Esophagus squamous epithelium (tissue), 5 donors: ENCODE results near the gene PLXDC2. TPM values are rescaled to one million over a fixed set of nuclear protein-coding genes. Genes with fewer than 3 reads are reported as not detected.
A peak's percentile ranks its signal among the peaks of the same experiment; 100 is the strongest.

Source experiments
- DNase-seq: peaks from one replicate; lab custom pipeline; 2025; lab: John Stamatoyannopoulos, UW
- H3K27ac ChIP-seq, 4 donors: fragments of 200-600 bp; sonication (generic); one replicate each; pipeline ENCODE4 v1.5.1; 2016 to 2019; ENCODE audit warnings: mild to moderate bottlenecking in 1 of 4
- H3K27me3 ChIP-seq, 4 donors: fragments of 200-600 bp; sonication (generic); 1 replicate in 3 of 4; 2 replicates in 1 of 4; pipeline versions ENCODE4 v1.5.1 to v1.6.0; 2017 to 2021; ENCODE audit warnings: antibody characterized with exemption in 1 of 4
- H3K36me3 ChIP-seq, 3 donors: fragments of 200-600 bp; sonication (generic); one replicate each; pipeline ENCODE4 v1.5.1; 2016 to 2019
- H3K4me1 ChIP-seq, 3 donors: fragments of 200-600 bp; sonication (generic); one replicate each; pipeline ENCODE4 v1.5.1; 2017 to 2019
- H3K4me3 ChIP-seq, 4 donors: fragments of 200-600 bp; sonication (generic); 1 replicate in 3 of 4; 2 replicates in 1 of 4; pipeline ENCODE4 v1.5.1; 2016 to 2019; ENCODE audit warnings: mild to moderate bottlenecking in 2 of 4, moderate library complexity in 1 of 4
- H3K9me3 ChIP-seq, 3 donors: fragments of 200-600 bp; sonication (generic); one replicate each; pipeline ENCODE4 v1.5.1; 2016 to 2019
- POLR2A ChIP-seq, 4 donors: fragments of 450-650 bp; IDR thresholded peaks; one replicate each; pipeline ENCODE4 v1.6.1; 2017; ENCODE audit warnings: antibody characterized with exemption in 4 of 4, mild to moderate bottlenecking in 4 of 4, moderate library complexity in 3 of 4
- WGBS, 2 donors: methylation state at CpG; one replicate each; pipeline ENCODE4 v1.1.5; 2018; 5-methylcytosine and 5-hydroxymethylcytosine counted together
- intact Hi-C: fragments of 100-400 bp; cut with DNase I; formaldehyde crosslinking; loops from one replicate; pipeline ENCODE4 v1.15.0; 2022
- total RNA-seq, 4 donors: library from RNA; depleted of rRNA; stranded (reverse); fragments of >200 nt; gene quantifications; one replicate each; pipeline ENCODE4 v1.1.0, GENCODE V29; 2016
- TF ChIP-seq, protein P1 (sequence below), 6 experiments: fragments of 450-650 bp in 4 of 6; fragments of 200-600 bp in 2 of 6; sonication (generic) in 2 of 6; IDR thresholded peaks; one replicate each; pipeline ENCODE4 v1.5.1; 2016 to 2019; ENCODE audit warnings: antibody characterized with exemption in 6 of 6, mild to moderate bottlenecking in 4 of 6, moderate library complexity in 4 of 6
- donor health status: DM: yes; HTN: yes; CAD: no.

Gene PLXDC2
- total RNA-seq, 4 donors from 2014 or later = 22.4 to 50.4 (median 36.9) TPM

DNA sequence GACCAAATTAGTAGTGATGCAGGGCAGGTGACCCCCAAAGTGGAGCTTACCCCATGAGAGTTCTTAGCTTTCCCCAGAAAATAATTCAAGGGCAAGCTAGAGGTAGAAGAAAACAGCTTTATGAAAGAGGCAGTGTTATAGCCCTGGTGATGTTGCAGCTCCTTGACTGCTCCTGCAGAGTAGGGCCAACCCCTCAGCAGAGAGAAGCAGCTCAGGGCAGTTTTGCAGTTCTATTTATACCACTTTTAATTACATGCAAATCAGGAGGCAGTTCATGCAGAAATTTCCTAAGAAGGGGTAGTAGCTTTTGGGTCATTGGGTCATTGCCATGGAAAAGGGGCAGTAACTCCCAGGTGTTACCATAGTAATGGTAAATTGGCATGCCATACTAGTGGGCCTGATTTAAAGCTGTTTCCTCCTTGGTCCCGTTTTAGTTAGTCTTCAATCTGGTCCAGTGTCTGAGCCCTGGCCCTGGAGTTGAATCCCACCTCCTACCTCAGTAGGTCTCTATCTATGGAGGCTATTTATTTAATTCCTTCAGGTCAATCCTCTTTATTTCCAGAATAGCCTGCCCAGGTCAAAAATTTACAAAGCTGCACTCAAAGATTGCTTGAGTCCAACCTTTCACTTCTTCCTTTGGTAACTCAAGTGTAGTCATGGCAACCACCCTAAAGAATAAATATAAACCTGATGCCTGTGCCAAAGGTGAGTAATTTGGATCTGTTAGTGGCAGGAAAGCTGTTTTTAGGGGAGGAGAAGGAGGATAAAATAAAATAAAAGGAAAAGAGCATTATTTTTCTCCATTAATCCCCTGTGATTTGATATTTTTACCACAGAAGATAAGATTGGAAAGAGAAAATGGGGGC lies 29.5 kb downstream of the PLXDC2 start:
- WGBS, 2 donors = 55 to 64% methylated on average over 1 of the region's 1 CpG
- Histone ChIP-seq H3K4me3 (no peak overlapping the region), H3K36me3 (no peaks in the 10 kb centered on the region), H3K27ac (no peak overlapping the region), H3K9me3 (no peaks in the 10 kb centered on the region), H3K4me1 (peaks cover 0 to 25% (median 0%) of the 10 kb centered on the region in 3 donors), H3K27me3 (no peaks in the 10 kb centered on the region)
- TF ChIP-seq POLR2A (IDR thresholded peaks at IDR 0.05) = no peak
- TF ChIP-seq, protein P1, sequence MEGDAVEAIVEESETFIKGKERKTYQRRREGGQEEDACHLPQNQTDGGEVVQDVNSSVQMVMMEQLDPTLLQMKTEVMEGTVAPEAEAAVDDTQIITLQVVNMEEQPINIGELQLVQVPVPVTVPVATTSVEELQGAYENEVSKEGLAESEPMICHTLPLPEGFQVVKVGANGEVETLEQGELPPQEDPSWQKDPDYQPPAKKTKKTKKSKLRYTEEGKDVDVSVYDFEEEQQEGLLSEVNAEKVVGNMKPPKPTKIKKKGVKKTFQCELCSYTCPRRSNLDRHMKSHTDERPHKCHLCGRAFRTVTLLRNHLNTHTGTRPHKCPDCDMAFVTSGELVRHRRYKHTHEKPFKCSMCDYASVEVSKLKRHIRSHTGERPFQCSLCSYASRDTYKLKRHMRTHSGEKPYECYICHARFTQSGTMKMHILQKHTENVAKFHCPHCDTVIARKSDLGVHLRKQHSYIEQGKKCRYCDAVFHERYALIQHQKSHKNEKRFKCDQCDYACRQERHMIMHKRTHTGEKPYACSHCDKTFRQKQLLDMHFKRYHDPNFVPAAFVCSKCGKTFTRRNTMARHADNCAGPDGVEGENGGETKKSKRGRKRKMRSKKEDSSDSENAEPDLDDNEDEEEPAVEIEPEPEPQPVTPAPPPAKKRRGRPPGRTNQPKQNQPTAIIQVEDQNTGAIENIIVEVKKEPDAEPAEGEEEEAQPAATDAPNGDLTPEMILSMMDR (IDR thresholded peaks at IDR 0.05) = no peak
- intact Hi-C loops = no loop called here
- DNase-seq = no peak

DNA sequence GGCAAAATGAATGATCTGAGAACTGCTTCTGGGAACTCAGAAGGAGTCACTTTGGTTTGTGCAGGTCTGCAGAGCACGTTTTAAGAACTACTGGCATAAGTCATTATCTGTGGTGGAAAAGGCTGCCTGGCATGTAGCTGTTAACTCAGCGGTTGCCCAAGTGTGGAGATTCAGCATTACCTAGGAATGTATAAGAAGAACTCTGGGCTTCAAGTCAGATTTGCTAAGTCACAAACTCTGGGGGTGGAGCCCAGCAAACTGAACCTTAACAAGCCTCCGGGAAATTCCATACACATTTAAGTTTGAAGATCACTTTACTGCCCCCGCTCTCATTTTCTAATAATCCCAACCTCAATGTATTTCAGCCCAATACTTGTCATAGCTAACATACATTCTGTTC lies 31.1 kb downstream of the PLXDC2 start:
- Histone ChIP-seq H3K4me1 (peaks cover 0 to 25% (median 0%) of the 10 kb centered on the region in 3 donors), H3K4me3 (no peak overlapping the region), H3K27me3 (no peaks in the 10 kb centered on the region), H3K9me3 (no peaks in the 10 kb centered on the region), H3K27ac (peak overlapping the region in 2 of 4 donors; percentile 1 to 35), H3K36me3 (no peaks in the 10 kb centered on the region)
- WGBS, 2 donors = 20 to 53% methylated on average over 4 of the region's 4 CpGs
- TF ChIP-seq POLR2A (IDR thresholded peaks at IDR 0.05) = no peak
- TF ChIP-seq, protein P1 (IDR thresholded peaks at IDR 0.05) = no peak
- intact Hi-C loops = no loop called here
- no peak for DNase-seq

DNA sequence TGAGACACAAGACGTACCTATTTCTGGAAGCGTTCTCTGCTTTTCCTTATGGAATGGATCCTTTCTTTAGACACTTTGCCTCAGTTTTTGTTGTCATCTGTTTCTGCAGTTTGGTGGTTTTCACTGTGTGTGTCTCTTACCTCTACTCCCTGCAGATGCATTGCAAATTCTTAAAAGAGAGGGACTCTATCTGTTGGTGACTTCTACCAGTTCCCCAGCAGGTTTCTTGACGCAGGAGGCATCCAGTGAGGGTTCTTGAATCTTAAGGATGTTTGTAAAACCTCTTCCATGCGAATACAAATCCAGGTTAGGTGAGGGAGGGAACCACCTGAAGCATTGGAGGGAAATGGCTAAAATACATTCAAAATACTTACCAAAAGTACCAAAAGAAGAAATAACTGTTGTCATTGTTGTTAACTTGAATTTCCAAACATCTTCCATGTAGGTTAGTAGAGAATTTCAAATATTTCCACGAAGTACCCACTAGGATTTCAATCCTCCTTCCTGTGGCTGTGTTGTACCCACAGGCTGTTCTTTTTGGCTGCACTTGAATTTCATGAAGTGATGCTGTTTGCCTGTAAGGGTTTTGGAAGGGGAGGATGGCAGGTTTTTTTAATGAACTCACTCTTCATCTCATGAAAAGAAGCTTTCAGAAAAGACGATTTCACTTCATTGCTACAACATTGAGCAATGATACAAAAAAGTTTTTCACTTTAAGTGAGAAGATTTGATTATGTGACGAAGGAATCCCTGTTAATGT lies 32.2 kb downstream of the PLXDC2 start:
- no peak for DNase-seq
- no peak for TF ChIP-seq POLR2A (IDR thresholded peaks at IDR 0.05)
- TF ChIP-seq, protein P1 (IDR thresholded peaks at IDR 0.05) = no peak
- Histone ChIP-seq H3K4me3 (no peak overlapping the region), H3K4me1 (peaks cover 0 to 25% (median 0%) of the 10 kb centered on the region in 3 donors), H3K36me3 (no peaks in the 10 kb centered on the region), H3K27ac (no peak overlapping the region), H3K9me3 (no peaks in the 10 kb centered on the region), H3K27me3 (no peaks in the 10 kb centered on the region)
- intact Hi-C loops = no loop called here
- WGBS, 2 donors = 67% methylated on average over 7 of the region's 7 CpGs

DNA sequence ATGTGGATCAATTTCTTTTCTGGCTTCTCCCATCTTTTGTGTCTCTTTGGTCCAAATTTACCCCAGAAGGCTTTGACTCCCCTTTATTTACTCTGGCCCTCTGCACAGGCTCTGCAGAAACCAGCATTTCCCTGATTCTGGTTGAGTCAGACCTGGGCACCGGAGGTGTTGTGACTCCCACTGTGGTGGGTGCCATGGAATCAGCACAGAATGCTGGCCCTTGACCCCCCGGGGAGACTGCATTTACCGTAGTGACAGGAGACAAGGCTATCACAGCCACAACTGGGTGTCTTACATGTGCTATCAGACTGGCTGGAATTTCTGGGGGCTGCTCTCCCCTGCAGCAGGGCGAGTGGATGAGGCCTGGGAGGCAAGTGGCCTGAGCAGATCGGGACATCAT lies 37.6 kb downstream of the PLXDC2 start:
- TF ChIP-seq POLR2A (IDR thresholded peaks at IDR 0.05) = no peak
- TF ChIP-seq, protein P1 (IDR thresholded peaks at IDR 0.05) = no peak
- no peak for DNase-seq
- Histone ChIP-seq H3K36me3 (no peaks in the 10 kb centered on the region), H3K4me3 (no peak overlapping the region), H3K4me1 (no peaks in the 10 kb centered on the region), H3K9me3 (no peaks in the 10 kb centered on the region), H3K27ac (no peak overlapping the region), H3K27me3 (no peaks in the 10 kb centered on the region)
- WGBS, 2 donors = 61 to 66% methylated on average over 4 to 5 of the region's 5 CpGs
- intact Hi-C loops = no loop called here

DNA sequence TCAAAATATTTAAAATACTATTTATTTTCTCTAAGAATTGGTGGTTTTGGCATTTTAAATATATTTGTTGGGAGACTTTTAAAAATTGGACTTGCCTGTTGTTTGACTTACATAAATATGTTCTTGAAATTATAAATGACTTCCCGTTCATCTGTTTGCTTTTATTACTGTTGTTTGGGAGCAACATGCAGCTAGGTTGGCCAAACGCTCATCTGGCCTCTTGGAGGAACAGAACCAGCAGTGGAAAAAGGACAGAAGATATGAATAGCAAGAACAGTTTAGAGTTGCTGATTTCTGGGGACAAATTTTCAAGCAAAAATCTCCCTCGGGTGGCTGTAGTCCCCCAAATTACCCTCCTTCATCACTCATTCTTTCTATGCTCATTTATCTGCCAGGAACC lies 41.6 kb downstream of the PLXDC2 start:
- H3K36me3 ChIP-seq = no peaks in the 10 kb centered on the region
- no peaks in the 10 kb centered on the region for H3K4me1 ChIP-seq
- H3K4me3 ChIP-seq = no peak overlapping the region
- intact Hi-C loops = no loop called here
- H3K27ac ChIP-seq = no peak overlapping the region
- 66 to 81% methylated on average over 3 of the region's 3 CpGs for WGBS, 2 donors
- no peaks in the 10 kb centered on the region for H3K9me3 ChIP-seq
- no peaks in the 10 kb centered on the region for H3K27me3 ChIP-seq
- DNase-seq = no peak
- no peak for TF ChIP-seq POLR2A (IDR thresholded peaks at IDR 0.05)
- TF ChIP-seq, protein P1 (IDR thresholded peaks at IDR 0.05) = no peak
